Loucy (cell line): Measurements from ENCODE around the gene SRPRB.

Source experiments
- EZH2phosphoT487 ChIP-seq: fragments of 200-600 bp; IDR thresholded peaks from 2 replicates; pipeline ENCODE4 v1.6.1; 2018; ENCODE audit warnings: antibody characterized with exemption, mild to moderate bottlenecking, moderate library complexity, borderline replicate concordance
- TF ChIP-seq, protein P1 (sequence below): fragments of 200-600 bp; sonication (generic); conservative IDR thresholded peaks from 2 replicates; pipeline ENCODE4 v1.5.1; 2014; ENCODE audit warnings: mild to moderate bottlenecking, antibody characterized with exemption, low read length

DNA sequence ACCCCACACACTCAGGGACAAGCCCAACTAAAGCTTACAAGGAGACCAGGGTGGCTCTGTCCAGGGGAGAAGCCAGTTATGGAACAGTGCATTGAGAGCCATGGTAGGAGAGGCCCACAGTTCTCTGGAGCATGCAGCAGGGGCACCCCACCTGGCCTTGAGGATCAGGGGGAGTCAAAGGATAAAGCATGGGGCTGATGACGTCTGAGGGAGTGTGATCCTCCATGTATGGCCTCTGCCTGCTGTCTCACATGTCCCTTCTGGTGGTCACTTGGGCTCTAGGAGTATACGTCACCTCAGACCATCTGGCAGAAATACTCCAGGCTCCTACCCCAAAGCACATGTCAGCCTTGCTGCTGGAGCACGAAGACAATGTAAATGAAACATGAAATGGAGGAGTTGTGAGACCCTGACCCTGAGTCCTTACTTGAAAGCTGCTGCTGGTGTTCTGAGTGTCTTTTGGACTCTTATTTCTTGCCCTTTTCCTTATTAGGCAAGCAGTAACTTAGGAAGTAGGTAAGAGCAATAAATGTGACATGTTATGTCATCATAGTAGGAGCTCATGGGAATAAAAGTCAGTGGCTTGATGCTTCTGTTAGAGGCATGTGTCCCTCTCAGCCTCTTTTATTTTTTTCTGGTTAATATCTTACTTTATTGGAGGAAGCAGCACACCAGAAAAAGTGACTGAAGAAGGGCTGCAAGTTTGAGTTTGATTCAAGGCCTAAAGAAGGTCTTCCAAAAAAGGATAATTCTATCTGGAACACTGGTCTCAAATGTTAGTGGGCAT is 15.5 kb downstream of the SRPRB start:
- TF ChIP-seq, protein P1, sequence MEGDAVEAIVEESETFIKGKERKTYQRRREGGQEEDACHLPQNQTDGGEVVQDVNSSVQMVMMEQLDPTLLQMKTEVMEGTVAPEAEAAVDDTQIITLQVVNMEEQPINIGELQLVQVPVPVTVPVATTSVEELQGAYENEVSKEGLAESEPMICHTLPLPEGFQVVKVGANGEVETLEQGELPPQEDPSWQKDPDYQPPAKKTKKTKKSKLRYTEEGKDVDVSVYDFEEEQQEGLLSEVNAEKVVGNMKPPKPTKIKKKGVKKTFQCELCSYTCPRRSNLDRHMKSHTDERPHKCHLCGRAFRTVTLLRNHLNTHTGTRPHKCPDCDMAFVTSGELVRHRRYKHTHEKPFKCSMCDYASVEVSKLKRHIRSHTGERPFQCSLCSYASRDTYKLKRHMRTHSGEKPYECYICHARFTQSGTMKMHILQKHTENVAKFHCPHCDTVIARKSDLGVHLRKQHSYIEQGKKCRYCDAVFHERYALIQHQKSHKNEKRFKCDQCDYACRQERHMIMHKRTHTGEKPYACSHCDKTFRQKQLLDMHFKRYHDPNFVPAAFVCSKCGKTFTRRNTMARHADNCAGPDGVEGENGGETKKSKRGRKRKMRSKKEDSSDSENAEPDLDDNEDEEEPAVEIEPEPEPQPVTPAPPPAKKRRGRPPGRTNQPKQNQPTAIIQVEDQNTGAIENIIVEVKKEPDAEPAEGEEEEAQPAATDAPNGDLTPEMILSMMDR: no peak
- TF ChIP-seq EZH2phosphoT487: no peak
